Motor neuron (in vitro differentiated cells): ENCODE results near the gene PNMT. TPM values are rescaled to one million over a fixed set of nuclear protein-coding genes. Genes with fewer than 3 reads are reported as not detected.

Experiments used
- ATAC-seq, 8 experiments: fragments of 200-7000 bp; cut with Tn5 transposase; replicated peaks in 6 of 8; 2 replicates each; pipeline ENCODE4 v1.8.0; 2021; ENCODE audit warnings: mild to moderate bottlenecking in 8 of 8, moderate library complexity in 8 of 8
- H3K27ac ChIP-seq, 2 donors: fragments of 250-450 bp; sonication (Bioruptor Pico); 2 replicates each; pipeline ENCODE4 v1.9.0; 2021; ENCODE audit warnings: antibody characterized with exemption in 2 of 2, mild to moderate bottlenecking in 2 of 2, moderate library complexity in 1 of 2
- H3K4me1 ChIP-seq, 2 donors: fragments of 250-450 bp; sonication (Bioruptor Pico); replicated peaks in 1 of 2; 2 replicates each; pipeline ENCODE4 v1.6.1; 2021; ENCODE audit warnings: antibody characterized with exemption in 2 of 2, mild to moderate bottlenecking in 2 of 2, moderate library complexity in 1 of 2
- H3K4me3 ChIP-seq, 5 donors: fragments of 250-450 bp; sonication (Bioruptor Pico); 2 replicates each; pipeline ENCODE4 v1.9.0; 2021; ENCODE audit warnings: antibody characterized with exemption in 5 of 5, mild to moderate bottlenecking in 5 of 5, moderate library complexity in 4 of 5
- WGBS, 10 experiments: fragments of 450-650 bp; shearing (Covaris generic); methylation state at CpG; one replicate each; pipeline ENCODE4 v1.0.0; 2022; 5-methylcytosine and 5-hydroxymethylcytosine counted together
- in situ Hi-C, 9 experiments: fragments of 400-800 bp; cut with MboI; loops; one replicate each; pipeline ENCODE4 v1.15.0; 2021; ENCODE audit warnings: low sequenced_read_pairs in 9 of 9, low pct_unique_long_range_greater_than_20kb in 2 of 9; ENCODE audit not compliant: unreplicated experiment in 9 of 9
- total RNA-seq, 8 experiments: library from RNA; unstranded; fragments of 300-600 nt; gene quantifications; 2 replicates each; pipeline versions ENCODE4 v1.2.3 to v1.2.4, GENCODE V29; 2022

Gene PNMT
- total RNA-seq, 8 experiments from 2014 or later, result 0.27 to 1.1 (median 0.87) TPM; not detected in 2

DNA sequence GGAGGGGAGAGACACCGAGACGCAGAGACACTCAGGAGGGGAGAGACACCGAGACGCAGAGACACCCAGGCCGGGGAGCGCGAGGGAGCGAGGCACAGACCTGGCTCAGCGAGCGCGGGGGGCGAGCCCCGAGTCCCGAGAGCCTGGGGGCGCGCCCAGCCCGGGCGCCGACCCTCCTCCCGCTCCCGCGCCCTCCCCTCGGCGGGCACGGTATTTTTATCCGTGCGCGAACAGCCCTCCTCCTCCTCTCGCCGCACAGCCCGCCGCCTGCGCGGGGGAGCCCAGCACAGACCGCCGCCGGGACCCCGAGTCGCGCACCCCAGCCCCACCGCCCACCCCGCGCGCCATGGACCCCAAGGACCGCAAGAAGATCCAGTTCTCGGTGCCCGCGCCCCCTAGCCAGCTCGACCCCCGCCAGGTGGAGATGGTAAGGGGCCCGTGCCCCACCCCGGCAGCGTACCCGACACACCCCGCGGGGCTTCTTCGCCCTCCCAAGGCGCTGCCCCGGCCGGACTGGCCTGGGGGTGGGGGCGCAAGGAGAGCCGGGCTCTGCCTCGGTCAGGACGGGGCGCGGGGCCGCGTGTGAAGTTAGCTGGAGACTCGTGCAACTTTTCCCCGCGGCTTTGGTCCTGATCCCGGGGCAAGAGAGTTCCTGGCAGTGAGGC, 41.1 kb upstream of the PNMT start:
- ATAC-seq, result peak in 6 of 8 experiments; percentile 4 to 22 (median 14)
- Histone ChIP-seq H3K4me1 (peaks cover 1 to 20% of the 10 kb centered on the region in 2 donors), H3K4me3 (peak overlapping the region in 4 of 5 donors; percentile 9 to 26 (median 18)), H3K27ac (no peak overlapping the region)
- in situ Hi-C loops, result loop anchor here in 2 of 9 experiments (10.0 kb wide), 2 partner anchors 72 to 128 kb away; no protein-coding TSS in a partner anchor
- WGBS, 10 experiments, result 2% methylated on average over 17 of the region's 72 CpGs; no CpG with 5 or more reads in 9 of the 10 experiments

DNA sequence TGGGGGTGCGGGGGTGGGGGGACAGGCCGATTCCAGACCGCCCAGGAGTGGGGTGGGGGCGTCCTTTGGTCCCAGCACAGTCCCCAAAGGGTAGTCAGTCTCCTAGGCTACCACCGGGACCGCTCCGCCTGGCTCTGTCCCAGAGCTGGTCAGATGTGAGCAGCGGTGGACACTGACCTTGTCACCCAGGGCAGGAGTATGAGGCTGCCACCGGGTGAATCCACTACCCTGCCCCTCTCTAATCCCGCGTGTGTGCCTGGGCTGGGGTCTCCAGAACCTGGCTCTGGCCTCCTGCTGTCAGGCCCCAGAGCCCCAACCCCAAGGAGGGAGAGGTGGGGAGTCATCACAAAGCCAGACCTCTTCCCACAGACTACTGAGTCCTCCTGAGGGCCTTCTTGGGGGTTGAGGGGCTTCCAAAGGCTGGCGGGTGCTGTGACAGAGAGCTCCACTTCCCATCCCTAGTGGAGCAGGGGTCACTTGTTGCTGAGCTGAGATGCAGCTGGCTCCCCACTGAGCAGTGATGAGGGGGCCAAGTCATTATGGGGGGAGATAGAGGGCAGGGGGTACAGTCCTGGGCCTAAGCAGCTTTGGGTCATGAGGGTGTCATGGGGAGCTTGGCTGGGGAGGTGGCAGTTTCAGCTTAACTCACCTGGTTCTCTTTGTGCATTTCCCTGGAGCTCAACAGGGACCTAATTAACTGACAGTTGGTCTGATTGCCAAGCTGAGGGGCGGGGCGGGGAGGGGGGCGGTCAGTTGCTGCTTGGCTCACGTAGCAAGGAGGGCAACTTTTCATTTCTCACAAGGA, 40.3 kb upstream of the PNMT start:
- Histone ChIP-seq H3K4me3 (no peak overlapping the region), H3K27ac (no peak overlapping the region), H3K4me1 (peaks cover 6 to 28% of the 10 kb centered on the region in 2 donors)
- in situ Hi-C loops, result loop anchor here in 2 of 9 experiments (10.0 kb wide), 2 partner anchors 73 to 127 kb away; no protein-coding TSS in a partner anchor
- no CpG with 5 or more reads among the region's 16 CpGs for WGBS, 10 experiments
- peak in 3 of 8 experiments; percentile 9 to 29 (median 17) for ATAC-seq

DNA sequence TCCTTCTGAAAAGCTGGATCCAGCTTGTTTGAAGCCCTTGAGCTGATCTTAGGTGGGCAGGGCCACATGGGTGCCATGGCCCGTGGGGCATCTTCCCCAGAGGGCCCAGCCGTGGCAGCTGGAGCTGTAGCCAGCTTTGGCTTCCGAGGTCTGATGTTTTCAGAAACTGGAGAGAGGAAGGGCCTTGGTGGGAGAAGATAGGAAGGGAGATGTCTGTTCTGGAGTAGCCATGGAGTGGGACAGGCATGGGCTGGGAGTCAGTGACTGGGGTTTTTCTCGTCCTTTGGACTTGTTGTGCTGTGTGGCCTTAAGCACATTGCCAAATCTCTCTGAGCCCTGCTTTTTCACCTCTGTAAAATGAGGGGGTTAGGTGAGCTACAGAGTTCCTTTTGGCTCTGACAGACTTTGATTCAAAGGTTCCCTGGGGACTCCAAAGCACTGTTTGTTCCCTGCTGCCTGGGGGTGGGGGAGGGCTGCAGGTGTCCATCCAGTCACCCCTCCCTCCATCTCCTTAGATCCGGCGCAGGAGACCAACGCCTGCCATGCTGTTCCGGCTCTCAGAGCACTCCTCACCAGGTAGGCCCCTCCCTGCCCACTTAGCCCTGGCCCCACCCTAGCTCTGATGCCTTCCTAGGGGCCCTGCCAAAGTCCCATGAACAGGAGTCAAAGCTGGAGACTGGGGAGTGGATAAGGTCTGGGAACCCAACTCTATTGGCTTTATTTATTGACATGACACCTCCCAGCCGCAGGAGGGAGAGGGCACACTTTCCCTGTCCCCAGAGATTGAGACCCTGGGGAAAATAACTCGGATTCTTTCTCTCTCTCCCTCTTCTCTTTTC, 39.4 kb upstream of the PNMT start:
- WGBS, 10 experiments, result 0 to 77% (median 42%) methylated on average over 1 to 3 of the region's 10 CpGs; no CpG with 5 or more reads in 5 of the 10 experiments
- Histone ChIP-seq H3K4me1 (peaks cover 6 to 28% of the 10 kb centered on the region in 2 donors), H3K27ac (no peak overlapping the region), H3K4me3 (no peak overlapping the region)
- in situ Hi-C loops, result loop anchor here in 2 of 9 experiments (10.0 kb wide), 2 partner anchors 74 to 126 kb away; no protein-coding TSS in a partner anchor
- no peak for ATAC-seq

DNA sequence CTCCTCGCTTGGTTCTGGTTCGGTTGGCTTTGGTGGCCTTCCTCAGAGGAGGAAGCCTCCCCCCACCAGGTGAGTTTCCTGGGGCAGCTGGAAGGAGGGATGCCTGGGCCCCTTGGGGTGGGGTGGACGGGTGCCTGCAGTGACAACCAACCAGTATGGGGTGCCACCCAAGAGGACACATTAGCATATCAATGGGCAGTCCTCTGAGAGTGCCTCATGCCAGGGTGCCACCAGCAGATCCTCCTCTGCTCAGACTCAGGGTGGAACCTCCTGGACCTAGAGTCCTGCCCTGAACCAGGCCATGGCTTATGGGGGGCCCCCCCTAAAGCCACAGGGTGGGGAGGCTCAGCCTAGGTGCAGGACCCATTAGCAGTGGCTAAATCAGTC, 38.8 kb upstream of the PNMT start:
- 0 to 60% (median 56%) methylated on average over 1 to 2 of the region's 3 CpGs; no CpG with 5 or more reads in 7 of the 10 experiments for WGBS, 10 experiments
- ATAC-seq, result no peak
- in situ Hi-C loops, result loop anchor here in 2 of 9 experiments (10.0 kb wide), 2 partner anchors 75 to 125 kb away; no protein-coding TSS in a partner anchor
- Histone ChIP-seq H3K4me1 (peaks cover 6 to 32% of the 10 kb centered on the region in 2 donors), H3K4me3 (no peak overlapping the region), H3K27ac (no peak overlapping the region)

DNA sequence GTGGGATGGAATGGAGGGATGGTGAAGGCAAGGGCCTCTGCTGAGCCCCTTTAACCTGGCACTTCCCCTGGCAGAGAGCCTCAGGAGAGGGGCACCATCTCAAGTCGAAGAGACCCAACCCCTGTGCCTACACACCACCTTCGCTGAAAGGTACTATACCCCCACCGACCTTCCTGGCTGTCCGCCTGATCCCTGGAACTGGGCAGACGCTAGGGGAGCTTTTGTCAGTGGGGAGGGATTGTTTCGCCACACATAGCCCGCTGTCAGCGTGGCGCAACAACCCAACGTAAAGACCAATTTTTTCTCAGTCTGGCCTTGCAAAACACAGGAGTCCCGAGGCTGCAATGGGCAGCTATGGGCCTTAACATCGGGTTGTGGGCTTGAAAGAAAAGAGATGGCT, 38.4 kb upstream of the PNMT start:
- Histone ChIP-seq H3K27ac (no peak overlapping the region), H3K4me3 (no peak overlapping the region), H3K4me1 (peaks cover 9 to 36% of the 10 kb centered on the region in 2 donors)
- no peak for ATAC-seq
- in situ Hi-C loops, result loop anchor here in 2 of 9 experiments (10.0 kb wide), 2 partner anchors 75 to 125 kb away; no protein-coding TSS in a partner anchor
- WGBS, 10 experiments, result 33 to 73% (median 57%) methylated on average over 1 to 6 of the region's 12 CpGs; no CpG with 5 or more reads in 6 of the 10 experiments

DNA sequence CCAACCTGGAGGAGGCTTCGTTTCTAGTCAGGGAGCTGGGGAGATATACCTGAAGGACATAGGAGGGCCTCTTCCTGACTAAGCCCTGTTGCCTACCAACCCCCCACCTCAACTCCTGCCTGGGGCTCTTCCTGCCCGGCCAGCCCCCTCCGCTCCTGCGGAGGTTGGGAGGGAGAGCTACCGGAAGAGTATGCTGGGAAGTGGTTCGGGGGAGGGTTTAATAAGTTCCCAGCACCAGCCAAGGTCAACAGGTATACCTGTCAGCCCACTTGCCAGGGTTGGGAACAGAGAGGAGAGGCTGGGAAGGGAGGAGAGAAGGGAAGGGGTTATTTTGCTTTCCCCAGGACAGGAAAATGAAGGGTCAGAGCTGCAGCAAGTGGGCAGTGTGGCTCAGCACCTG, 36.9 kb upstream of the PNMT start:
- Histone ChIP-seq H3K4me1 (peaks cover 14 to 36% of the 10 kb centered on the region in 2 donors), H3K4me3 (no peak overlapping the region), H3K27ac (no peak overlapping the region)
- in situ Hi-C loops, result no loop called here
- ATAC-seq, result no peak
- WGBS, 10 experiments, result 0 to 35% (median 0%) methylated on average over 1 to 6 of the region's 6 CpGs; no CpG with 5 or more reads in 3 of the 10 experiments

DNA sequence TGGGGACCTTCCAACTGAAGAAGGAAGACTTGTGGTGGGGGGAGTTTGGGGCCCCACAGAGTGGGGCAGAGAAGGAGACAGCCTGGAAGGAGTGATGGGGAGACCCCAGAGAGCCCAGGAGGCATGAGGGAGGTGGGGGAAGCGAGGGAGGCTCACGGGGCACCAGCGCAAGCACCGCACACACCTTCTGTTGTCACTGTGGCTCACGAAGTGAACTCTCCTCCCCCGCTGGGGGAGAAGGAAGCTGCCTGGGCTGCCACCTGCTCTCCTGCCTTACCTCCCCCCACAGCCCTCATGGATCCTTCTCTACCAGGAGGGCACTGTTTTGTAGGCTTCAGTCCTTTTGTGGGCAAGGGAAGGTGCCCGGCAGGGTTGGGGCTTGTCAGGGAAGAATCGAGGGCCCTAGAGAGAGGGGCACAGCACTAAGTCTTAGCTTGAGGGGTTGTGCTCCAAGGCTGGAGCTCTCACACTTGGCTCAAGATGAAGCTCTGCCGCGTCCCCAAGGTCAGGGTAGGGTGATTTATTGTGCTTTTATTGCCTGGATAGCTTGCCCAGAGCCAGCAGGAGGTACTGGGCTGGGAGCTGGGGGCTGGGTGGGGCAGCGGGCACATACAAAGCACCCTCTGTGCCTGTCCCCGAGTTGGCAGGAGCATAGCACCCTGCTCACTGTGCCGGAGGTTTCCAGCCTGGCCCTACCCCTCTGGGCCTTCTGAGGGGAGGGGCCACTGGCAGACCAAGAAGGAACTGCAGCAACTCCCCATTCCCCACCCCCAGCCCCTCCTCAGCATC, 35.9 kb upstream of the PNMT start:
- ATAC-seq, result no peak
- 32 to 100% methylated on average over 1 to 3 of the region's 13 CpGs; no CpG with 5 or more reads in 8 of the 10 experiments for WGBS, 10 experiments
- Histone ChIP-seq H3K4me1 (peaks cover 16 to 31% of the 10 kb centered on the region in 2 donors), H3K4me3 (no peak overlapping the region), H3K27ac (no peak overlapping the region)
- in situ Hi-C loops, result no loop called here

DNA sequence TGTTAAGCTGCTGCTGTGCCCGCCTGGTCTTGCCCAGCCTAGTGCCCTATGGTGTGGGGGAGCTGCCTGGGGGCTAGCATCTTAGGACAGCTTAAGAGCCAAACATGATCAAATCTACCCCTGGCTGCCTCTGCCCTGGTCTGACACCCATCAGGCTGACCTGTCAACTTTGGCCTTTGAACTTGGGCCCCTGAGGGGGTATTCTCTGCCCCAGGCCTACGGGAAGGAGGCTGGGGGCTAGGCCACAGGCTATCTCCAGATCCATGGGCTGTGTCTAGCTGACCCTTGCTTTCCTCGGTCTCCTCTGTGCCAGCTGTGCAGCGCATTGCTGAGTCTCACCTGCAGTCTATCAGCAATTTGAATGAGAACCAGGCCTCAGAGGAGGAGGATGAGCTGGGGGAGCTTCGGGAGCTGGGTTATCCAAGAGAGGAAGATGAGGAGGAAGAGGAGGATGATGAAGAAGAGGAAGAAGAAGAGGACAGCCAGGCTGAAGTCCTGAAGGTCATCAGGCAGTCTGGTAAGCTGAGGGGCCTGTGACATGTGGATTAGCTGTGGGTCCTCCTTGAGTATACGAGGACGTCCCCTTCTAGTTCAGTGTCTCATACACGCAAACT, 34.6 kb upstream of the PNMT start:
- no peak for ATAC-seq
- WGBS, 10 experiments, result 61 to 100% (median 83%) methylated on average over 1 to 5 of the region's 8 CpGs; no CpG with 5 or more reads in 5 of the 10 experiments
- H3K27ac ChIP-seq, result no peak overlapping the region
- H3K4me1 ChIP-seq, result peaks cover 24 to 33% of the 10 kb centered on the region in 2 donors
- in situ Hi-C loops, result no loop called here
- H3K4me3 ChIP-seq, result no peak overlapping the region

DNA sequence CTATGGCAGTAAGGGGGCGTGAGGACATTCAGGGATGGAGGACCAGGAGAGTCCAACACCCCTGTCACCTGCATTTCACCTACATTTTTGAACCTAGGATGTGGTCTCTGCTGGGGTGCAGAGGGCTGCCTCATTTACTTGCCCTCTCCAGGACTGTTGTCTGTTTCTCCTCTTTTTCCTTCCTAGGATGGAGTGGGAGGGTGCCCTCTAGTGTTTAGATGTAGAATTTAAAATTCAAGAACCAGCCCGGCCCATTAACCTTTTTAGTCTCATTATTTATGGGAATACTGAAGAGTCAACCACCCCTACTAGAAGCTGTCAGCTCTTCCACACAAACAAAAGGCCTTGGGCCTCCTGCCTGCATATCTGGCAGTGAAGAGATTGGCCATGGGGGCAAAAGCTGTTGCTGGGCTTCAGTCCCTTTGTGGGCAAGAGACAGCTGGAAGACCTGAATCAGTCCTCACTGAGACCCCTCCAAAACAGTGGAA, 33.8 kb upstream of the PNMT start:
- in situ Hi-C loops, result no loop called here
- H3K27ac ChIP-seq, result no peak overlapping the region
- ATAC-seq, result peak in 2 of 8 experiments; percentile 4 to 21
- WGBS, 10 experiments, result 0 to 100% (median 80%) methylated on average over 1 of the region's 2 CpGs; no CpG with 5 or more reads in 7 of the 10 experiments
- H3K4me1 ChIP-seq, result peaks cover 26 to 33% of the 10 kb centered on the region in 2 donors
- H3K4me3 ChIP-seq, result no peak overlapping the region

DNA sequence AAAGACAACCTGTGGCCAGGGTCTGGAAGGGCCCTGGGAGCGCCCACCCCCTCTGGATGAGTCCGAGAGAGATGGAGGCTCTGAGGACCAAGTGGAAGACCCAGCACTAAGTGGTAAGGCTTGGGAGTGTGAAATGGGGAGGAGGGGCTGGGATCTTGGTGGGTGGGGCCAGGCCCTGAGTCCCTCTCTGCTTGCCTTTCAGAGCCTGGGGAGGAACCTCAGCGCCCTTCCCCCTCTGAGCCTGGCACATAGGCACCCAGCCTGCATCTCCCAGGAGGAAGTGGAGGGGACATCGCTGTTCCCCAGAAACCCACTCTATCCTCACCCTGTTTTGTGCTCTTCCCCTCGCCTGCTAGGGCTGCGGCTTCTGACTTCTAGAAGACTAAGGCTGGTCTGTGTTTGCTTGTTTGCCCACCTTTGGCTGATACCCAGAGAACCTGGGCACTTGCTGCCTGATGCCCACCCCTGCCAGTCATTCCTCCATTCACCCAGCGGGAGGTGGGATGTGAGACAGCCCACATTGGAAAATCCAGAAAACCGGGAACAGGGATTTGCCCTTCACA, 32.6 kb upstream of the PNMT start:
- H3K27ac ChIP-seq, result no peak overlapping the region
- 50 to 100% (median 92%) methylated on average over 1 to 5 of the region's 8 CpGs; no CpG with 5 or more reads in 4 of the 10 experiments for WGBS, 10 experiments
- H3K4me1 ChIP-seq, result peaks cover 30 to 33% of the 10 kb centered on the region in 2 donors
- ATAC-seq, result no peak
- in situ Hi-C loops, result no loop called here
- H3K4me3 ChIP-seq, result no peak overlapping the region

DNA sequence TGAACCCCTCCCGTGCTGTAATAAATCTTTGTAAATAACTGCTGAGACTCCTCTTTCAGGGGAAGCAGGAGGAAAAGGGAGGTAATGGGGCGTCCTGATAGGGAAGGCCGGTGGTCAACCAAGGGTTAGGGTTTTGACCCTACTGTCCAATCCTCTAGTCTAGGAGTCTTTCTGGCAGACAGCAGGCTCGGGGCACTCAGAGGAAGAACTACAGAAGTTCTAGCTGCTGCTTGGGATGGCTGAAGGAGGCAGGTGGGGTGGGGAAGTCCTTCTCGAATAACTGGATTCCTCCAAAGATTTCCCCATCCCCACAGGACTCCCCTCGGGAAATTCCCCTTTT, 31.7 kb upstream of the PNMT start:
- peak in 3 of 8 experiments; percentile 3 to 6 (median 4) for ATAC-seq
- in situ Hi-C loops, result no loop called here
- Histone ChIP-seq H3K4me3 (peak overlapping the region; percentile 75 to 91 (median 76)), H3K27ac (peak overlapping the region; percentile 86 to 95), H3K4me1 (peaks cover 30 to 33% of the 10 kb centered on the region in 2 donors)
- WGBS, 10 experiments, result 0 to 40% (median 0%) methylated on average over 1 to 2 of the region's 6 CpGs; no CpG with 5 or more reads in 6 of the 10 experiments
